Suprapubic skin (tissue), 4 donors: Measurements from ENCODE around the gene SLC25A4.
"Not testable (repeated sequence)": the region's sequence is repeated elsewhere in the genome, so short reads cannot be mapped to it uniquely, and the experiment has no call there.

Source experiments
- CTCF ChIP-seq, 2 donors: fragments of 200-600 bp in 1 of 2; fragments of 450-650 bp in 1 of 2; sonication (generic) in 1 of 2; IDR thresholded peaks; one replicate each; pipeline ENCODE4 v1.5.1; 2016 to 2019; ENCODE audit warnings: antibody characterized with exemption in 2 of 2, mild to moderate bottlenecking in 1 of 2, moderate library complexity in 1 of 2
- EP300 ChIP-seq: sonication (generic); formaldehyde crosslinking; IDR thresholded peaks from one replicate; pipeline ENCODE4 v1.6.1; 2017; ENCODE audit warnings: antibody characterized with exemption
- POLR2A ChIP-seq, 2 donors: fragments of 450-650 bp; IDR thresholded peaks; one replicate each; pipeline ENCODE4 v1.6.1; 2017; ENCODE audit warnings: antibody characterized with exemption in 2 of 2, mild to moderate bottlenecking in 2 of 2, moderate library complexity in 2 of 2
- POLR2AphosphoS5 ChIP-seq, 3 donors: sonication (generic); formaldehyde crosslinking; IDR thresholded peaks; one replicate each; pipeline ENCODE4 v1.6.1; 2017; ENCODE audit warnings: antibody characterized with exemption in 3 of 3

- TF ChIP-seq CTCF (IDR thresholded peaks at IDR 0.05); POLR2A (IDR thresholded peaks at IDR 0.05); EP300; POLR2AphosphoS5 (IDR thresholded peaks at IDR 0.05): not testable (repeated sequence)
These were observed 55.1 kb downstream of the SLC25A4 start for GRCh38 chr4:185198189-185198588.
